Smooth muscle cell (in vitro differentiated cells): ENCODE measurements around the gene GNPDA1. TPM values are rescaled to one million over a fixed set of nuclear protein-coding genes. Genes with fewer than 3 reads are reported as not detected.

ENCODE experiments used
- DNase-seq: peaks from one replicate; lab custom pipeline; 2025; ENCODE audit not compliant: unreplicated experiment; lab: John Stamatoyannopoulos, UW
- H2AFZ ChIP-seq: fragments of 200-600 bp; sonication (generic); 2 replicates; pipeline ENCODE4 v1.6.0; 2016; ENCODE audit warnings: antibody characterized with exemption, low read depth, mild to moderate bottlenecking
- H3F3A ChIP-seq: fragments of 200-600 bp; sonication (generic); 2 replicates; pipeline ENCODE4 v1.6.0; 2017; ENCODE audit warnings: antibody characterized with exemption, low read depth
- H3K27ac ChIP-seq: fragments of 200-600 bp; sonication (generic); 2 replicates; pipeline ENCODE4 v1.5.1; 2016; ENCODE audit warnings: low read depth, mild to moderate bottlenecking
- H3K27me3 ChIP-seq: fragments of 200-600 bp; sonication (generic); 2 replicates; pipeline ENCODE4 v1.6.1; 2016; ENCODE audit warnings: low read depth, mild to moderate bottlenecking
- H3K36me3 ChIP-seq: fragments of 200-600 bp; sonication (generic); 2 replicates; pipeline ENCODE4 v1.5.1; 2016; ENCODE audit warnings: low read depth
- H3K4me1 ChIP-seq: fragments of 200-600 bp; sonication (generic); 2 replicates; pipeline ENCODE4 v1.5.1; 2016; ENCODE audit warnings: low read depth
- H3K4me2 ChIP-seq: fragments of 200-600 bp; sonication (generic); 2 replicates; pipeline ENCODE4 v1.6.0; 2016; ENCODE audit warnings: mild to moderate bottlenecking
- H3K4me3 ChIP-seq: fragments of 200-600 bp; sonication (generic); 2 replicates; pipeline ENCODE4 v1.5.1; 2016; ENCODE audit warnings: mild to moderate bottlenecking
- H3K79me2 ChIP-seq: fragments of 200-600 bp; sonication (generic); 2 replicates; pipeline ENCODE4 v1.6.0; 2016; ENCODE audit warnings: low read depth, mild to moderate bottlenecking
- H3K9ac ChIP-seq: fragments of 200-600 bp; sonication (generic); 2 replicates; pipeline ENCODE4 v1.6.0; 2016; ENCODE audit warnings: low read depth
- H3K9me3 ChIP-seq: fragments of 200-600 bp; sonication (generic); replicated peaks from 2 replicates; pipeline ENCODE4 v1.5.1; 2016; ENCODE audit warnings: low read depth
- H4K20me1 ChIP-seq: fragments of 200-600 bp; sonication (generic); 2 replicates; pipeline ENCODE4 v1.6.0; 2016; ENCODE audit warnings: low read depth
- WGBS: methylation state at CpG from one replicate; pipeline ENCODE4 v1.1.7; 2016; ENCODE audit warnings: low lambda C conversion rate; 5-methylcytosine and 5-hydroxymethylcytosine counted together
- polyA plus RNA-seq: library from polyadenylated mRNA; unstranded; fragments of >200 nt; fragmentation: Nextera tagmentation; extraction: Ambion mirVana; gene quantifications from 2 replicates; pipeline ENCODE4 v1.2.1, GENCODE V29; 2016
- total RNA-seq: library from RNA; depleted of rRNA; stranded (reverse); fragments of >200 nt; gene quantifications from 2 replicates; pipeline ENCODE4 v1.2.3, GENCODE V29; 2014
- TF ChIP-seq, protein P1 (sequence below): fragments of 200-600 bp; sonication (generic); IDR thresholded peaks from 2 replicates; pipeline ENCODE4 v1.5.1; 2017; ENCODE audit warnings: borderline replicate concordance, mild to moderate bottlenecking, antibody characterized with exemption; ENCODE audit not compliant: insufficient read depth, poor library complexity, severe bottlenecking

GNPDA1 gene
- total and polyA plus RNA-seq, 2 experiments from 2014 or later, result 29.6 to 30.3 TPM

DNA sequence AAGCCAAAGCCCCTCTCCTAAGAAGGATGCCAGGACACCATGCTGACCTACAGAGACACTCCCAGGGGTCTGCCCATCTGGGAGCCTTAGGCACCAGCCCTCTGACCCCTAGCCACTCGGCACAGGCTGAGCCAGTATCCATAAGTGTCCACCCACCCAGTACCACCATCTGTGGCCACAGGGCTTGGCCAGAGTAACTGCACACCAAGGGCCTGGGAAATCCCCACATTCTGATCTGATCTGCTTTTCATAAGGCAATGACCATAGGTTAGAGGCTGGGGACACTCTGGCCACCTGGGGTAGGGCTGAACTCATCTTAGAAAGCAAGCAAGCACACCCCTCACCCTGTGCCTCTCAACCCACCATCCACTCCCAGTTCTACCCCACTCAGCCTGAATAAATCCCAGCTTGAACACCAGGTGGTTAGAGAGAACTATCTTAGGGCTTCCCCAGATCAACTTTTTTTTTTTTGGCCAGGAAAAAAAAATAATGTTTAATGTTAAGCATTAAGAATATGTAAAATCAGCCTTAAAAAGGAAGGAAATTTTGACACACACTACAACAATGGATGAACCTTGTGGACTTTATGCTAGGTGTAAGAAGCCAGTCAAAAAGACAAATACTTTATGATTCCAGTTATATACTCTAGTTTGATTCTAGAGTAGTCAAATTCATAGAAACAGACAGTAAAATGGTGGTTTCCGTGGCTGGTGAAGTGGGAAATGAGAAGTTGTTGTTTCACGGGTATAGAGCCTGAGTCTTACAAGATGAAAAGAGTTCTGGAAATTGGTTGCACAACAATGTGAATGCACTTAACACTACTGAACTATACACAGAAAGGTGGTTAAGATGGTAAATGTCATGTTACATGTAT lies 6.2 kb downstream of the GNPDA1 start:
- Histone ChIP-seq H3K4me1 (no peaks in the 10 kb centered on the region), H3K4me3 (no peak overlapping the region), H3K27me3 (no peaks in the 10 kb centered on the region), H3K79me2 (no peaks in the 10 kb centered on the region), H3F3A (no peaks in the 10 kb centered on the region), H3K4me2 (no peak overlapping the region), H3K36me3 (peaks cover 4% of the 10 kb centered on the region), H3K9me3 (no peaks in the 10 kb centered on the region), H3K9ac (no peak overlapping the region), H2AFZ (no peak overlapping the region), H4K20me1 (no peaks in the 10 kb centered on the region), H3K27ac (no peak overlapping the region)
- no peak for DNase-seq
- TF ChIP-seq, protein P1, sequence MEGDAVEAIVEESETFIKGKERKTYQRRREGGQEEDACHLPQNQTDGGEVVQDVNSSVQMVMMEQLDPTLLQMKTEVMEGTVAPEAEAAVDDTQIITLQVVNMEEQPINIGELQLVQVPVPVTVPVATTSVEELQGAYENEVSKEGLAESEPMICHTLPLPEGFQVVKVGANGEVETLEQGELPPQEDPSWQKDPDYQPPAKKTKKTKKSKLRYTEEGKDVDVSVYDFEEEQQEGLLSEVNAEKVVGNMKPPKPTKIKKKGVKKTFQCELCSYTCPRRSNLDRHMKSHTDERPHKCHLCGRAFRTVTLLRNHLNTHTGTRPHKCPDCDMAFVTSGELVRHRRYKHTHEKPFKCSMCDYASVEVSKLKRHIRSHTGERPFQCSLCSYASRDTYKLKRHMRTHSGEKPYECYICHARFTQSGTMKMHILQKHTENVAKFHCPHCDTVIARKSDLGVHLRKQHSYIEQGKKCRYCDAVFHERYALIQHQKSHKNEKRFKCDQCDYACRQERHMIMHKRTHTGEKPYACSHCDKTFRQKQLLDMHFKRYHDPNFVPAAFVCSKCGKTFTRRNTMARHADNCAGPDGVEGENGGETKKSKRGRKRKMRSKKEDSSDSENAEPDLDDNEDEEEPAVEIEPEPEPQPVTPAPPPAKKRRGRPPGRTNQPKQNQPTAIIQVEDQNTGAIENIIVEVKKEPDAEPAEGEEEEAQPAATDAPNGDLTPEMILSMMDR, result no peak
- WGBS, result 91% methylated on average over 3 of the region's 3 CpGs

DNA sequence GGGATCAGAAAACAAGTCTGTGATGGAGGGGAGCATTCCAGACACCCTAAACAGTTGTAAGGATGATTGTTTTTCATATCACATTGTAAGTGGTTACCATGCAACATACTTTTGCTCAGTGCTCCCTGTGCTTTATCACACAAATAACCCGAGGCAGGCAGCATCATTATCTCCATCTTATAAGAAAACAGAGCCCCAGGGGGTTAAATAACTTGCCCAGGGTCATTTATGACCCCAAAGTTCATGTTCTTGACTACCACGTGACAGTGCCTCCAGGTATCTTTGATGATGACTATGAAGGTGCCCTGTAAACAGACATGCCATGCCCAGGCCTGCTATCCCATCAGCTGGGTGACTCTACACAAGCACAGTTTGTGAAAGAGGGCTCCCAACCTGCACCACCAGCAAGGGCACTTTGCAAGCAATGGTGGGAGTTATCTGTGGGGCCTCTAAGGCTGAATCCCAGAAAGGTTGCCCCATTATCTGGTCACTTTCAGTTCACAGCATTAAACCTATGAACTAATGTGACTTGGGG lies 9.5 kb downstream of the GNPDA1 start:
- peaks cover 4% of the 10 kb centered on the region for H3K36me3 ChIP-seq
- no peak overlapping the region for H3K9ac ChIP-seq
- H3K79me2 ChIP-seq, result no peaks in the 10 kb centered on the region
- 84% methylated on average over 2 of the region's 2 CpGs for WGBS
- peak overlapping the region; percentile 2 for H3K27ac ChIP-seq
- no peak overlapping the region for H3K4me2 ChIP-seq
- DNase-seq, result no peak
- no peaks in the 10 kb centered on the region for H4K20me1 ChIP-seq
- no peak overlapping the region for H3K4me3 ChIP-seq
- TF ChIP-seq, protein P1, result no peak
- no peaks in the 10 kb centered on the region for H3K27me3 ChIP-seq
- H2AFZ ChIP-seq, result no peak overlapping the region
- H3F3A ChIP-seq, result peaks cover 13% of the 10 kb centered on the region
- no peaks in the 10 kb centered on the region for H3K9me3 ChIP-seq
- H3K4me1 ChIP-seq, result no peaks in the 10 kb centered on the region

DNA sequence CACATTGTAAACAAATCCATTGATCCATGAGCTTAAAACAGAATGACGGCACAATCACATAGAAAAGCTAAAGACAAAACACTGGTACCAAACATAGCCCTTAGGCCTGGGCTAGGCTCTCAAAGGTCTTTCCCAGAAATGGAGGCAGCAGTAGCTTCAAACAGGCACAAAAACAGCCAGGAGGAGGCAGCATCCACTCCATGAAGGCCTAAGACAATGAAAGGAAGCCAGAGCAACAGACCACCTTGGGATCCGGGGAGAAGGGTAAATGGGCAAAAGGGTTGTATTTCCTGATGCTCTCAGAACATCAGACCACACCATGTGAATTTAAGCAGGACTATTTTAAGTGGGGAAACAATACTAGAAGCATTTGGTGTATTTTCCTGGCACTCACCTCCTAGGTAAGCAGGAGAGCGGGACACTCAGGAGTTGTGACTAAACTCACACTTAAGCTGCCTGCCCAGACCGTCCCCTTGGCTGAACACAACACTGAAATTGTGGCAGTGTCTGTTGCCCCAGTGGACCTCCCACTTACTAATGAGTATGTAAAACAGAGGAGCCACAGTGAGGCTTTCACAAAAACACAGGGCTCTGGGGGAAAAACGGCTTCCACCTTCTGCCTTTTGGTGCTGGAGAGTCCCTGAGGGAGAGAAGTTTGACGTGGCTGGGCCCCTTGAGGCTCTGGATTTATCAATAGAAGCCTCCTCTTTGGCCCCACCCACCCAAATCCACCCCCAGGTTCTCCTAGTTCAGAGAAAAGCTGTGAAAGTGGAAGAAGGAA lies 11.9 kb downstream of the GNPDA1 start:
- H3K27ac ChIP-seq, result no peak overlapping the region
- no peaks in the 10 kb centered on the region for H3K27me3 ChIP-seq
- TF ChIP-seq, protein P1, result no peak
- peaks cover 13% of the 10 kb centered on the region for H3F3A ChIP-seq
- H3K4me1 ChIP-seq, result no peaks in the 10 kb centered on the region
- no peak overlapping the region for H3K4me3 ChIP-seq
- H3K4me2 ChIP-seq, result no peak overlapping the region
- peaks cover 4% of the 10 kb centered on the region for H3K36me3 ChIP-seq
- no peaks in the 10 kb centered on the region for H3K79me2 ChIP-seq
- H2AFZ ChIP-seq, result no peak overlapping the region
- no peak overlapping the region for H3K9ac ChIP-seq
- 90% methylated on average over 6 of the region's 6 CpGs for WGBS
- H4K20me1 ChIP-seq, result no peaks in the 10 kb centered on the region
- no peak for DNase-seq
- H3K9me3 ChIP-seq, result no peaks in the 10 kb centered on the region
